Measurements from ENCODE around the gene CNTD1.

The CNTD1 gene

DNA sequence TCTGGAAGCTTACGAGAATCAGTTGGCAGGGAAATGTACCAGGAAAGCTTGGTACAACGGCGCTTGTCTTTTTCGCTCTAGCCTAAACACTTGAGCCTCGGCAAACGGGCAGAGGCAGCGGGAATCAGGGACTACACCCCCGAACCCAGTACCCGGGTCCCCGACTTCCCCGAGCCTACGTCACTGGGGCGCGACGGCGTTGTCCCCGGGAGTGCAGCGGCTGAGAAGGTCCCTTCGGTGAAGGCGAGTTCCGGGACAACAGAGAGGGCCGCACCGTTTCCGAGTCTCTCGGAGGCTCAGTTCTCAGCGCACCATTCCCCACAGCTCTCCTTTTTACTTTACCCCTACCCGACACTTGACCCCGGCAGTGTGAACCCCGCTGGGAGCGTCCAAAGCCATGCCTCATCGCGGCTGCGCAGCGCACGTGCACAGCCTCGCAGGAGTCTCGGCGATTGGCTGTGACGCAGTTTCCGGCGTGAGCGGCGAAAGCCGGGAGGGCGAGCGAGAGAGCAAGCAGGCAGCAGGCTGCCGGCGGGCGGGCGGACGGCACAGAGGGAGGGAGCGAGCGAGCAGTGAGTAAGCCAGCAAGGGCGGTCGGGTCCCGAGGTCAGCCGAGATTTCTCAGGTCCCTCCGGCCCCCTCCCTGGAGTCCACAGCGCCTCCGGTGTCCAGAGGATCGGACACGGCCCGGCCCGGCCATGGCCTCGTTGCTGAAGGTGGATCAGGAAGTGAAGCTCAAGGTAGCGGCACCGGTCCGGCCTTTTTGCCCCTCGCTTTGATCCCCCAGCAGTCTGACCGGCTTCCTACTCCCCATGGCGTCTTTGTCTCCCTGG lies 34.5 kb downstream of the CNTD1 start, which contains the start of gene PSME3 (continued):
- TF ChIP-seq ZNF146 (tag by site-specific recombination; IDR thresholded peaks at IDR 0.05), result no peak
- TF ChIP-seq ZNF391 (tag by site-specific recombination; IDR thresholded peaks at IDR 0.05; ENCODE audit: borderline replicate concordance, low read depth), result peak; percentile 23; the same call in 1 of the 2 replicates
- no peak for TF ChIP-seq ZNF626 (tag by site-specific recombination; IDR thresholded peaks at IDR 0.05)
- 0 out of 2 replicates have a peak, but pooled peaks have one; percentile 49 for TF ChIP-seq PRDM1 (tag by site-specific recombination; IDR thresholded peaks at IDR 0.05)
- TF ChIP-seq ZNF670 (tag by site-specific recombination; IDR thresholded peaks at IDR 0.05; ENCODE audit: low read depth), result no peak
- TF ChIP-seq YY2 (tag by site-specific recombination; IDR thresholded peaks at IDR 0.05), result no peak; the same call in none of the 2 replicates
- TF ChIP-seq, protein P1, sequence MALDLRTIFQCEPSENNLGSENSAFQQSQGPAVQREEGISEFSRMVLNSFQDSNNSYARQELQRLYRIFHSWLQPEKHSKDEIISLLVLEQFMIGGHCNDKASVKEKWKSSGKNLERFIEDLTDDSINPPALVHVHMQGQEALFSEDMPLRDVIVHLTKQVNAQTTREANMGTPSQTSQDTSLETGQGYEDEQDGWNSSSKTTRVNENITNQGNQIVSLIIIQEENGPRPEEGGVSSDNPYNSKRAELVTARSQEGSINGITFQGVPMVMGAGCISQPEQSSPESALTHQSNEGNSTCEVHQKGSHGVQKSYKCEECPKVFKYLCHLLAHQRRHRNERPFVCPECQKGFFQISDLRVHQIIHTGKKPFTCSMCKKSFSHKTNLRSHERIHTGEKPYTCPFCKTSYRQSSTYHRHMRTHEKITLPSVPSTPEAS (tag by site-specific recombination; IDR thresholded peaks at IDR 0.05), result peak; percentile 89
- no peak for TF ChIP-seq ZNF426 (tag by site-specific recombination; IDR thresholded peaks at IDR 0.05)

DNA sequence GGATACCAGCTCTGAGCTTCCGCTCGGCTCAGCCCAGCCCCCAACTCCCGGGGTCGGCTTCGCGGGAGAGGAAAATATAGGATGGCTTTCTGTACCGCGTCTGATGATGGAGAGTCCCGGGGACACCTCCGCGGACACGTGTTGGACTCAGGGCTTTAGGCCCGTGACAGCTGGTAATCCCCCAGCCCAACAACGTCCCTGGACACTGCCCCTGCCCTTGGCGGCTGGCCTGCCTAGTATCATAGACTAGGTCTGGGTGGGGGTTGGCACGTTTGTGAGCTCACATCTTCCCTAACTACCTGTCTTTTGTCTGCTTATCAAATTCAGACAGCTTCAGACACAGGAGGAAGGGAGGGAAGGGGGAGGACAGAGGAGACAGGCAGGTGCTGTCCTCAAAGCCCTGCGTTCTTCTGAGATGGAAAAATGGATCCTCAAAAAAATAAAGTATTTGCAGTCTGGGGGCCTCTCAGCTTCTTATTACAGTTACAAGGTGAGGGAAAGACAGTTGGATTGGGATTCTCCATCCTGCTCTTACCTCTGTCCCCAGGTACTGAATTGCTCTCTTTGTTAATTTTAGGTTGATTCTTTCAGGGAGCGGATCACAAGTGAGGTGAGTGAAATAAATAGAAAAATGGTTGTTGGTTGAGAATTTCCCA lies 35.2 kb downstream of the CNTD1 start:
- H3K4me1 ChIP-seq (ENCODE audit: control insufficient read depth, insufficient read depth, low read length), result peaks cover 5% of the 10 kb centered on the region
- POLR2A ChIA-PET, result interaction anchor here (0.6 to 3.3 kb wide), 16 partner anchors 9 to 603 kb away, joined by 3 to 35 read pairs (median 4); partner anchors contain the start of genes AOC2, BECN1, CCR10 and PSMC3IP
- H3K36me3 ChIP-seq (ENCODE audit: control insufficient read depth in 2 of 2, insufficient read depth in 1 of 2, low read length in 2 of 2), result peaks cover 43% of the 10 kb centered on the region in 2 experiments
- no peaks in the 10 kb centered on the region for H3K9me3 ChIP-seq (ENCODE audit: control insufficient read depth, insufficient read depth, low read depth, low read length)
- CTCF ChIA-PET, result interaction anchor here (0.5 to 6.4 kb wide), 10 partner anchors 9 to 504 kb away, joined by 3 to 52 read pairs (median 4); partner anchors contain the start of genes AOC2 and BECN1
- H3K27ac ChIP-seq (ENCODE audit: extremely low read depth, low read depth, low read length), result peak overlapping the region; percentile 83
- 0 out of 2 replicates have a peak, but pooled peaks have one; percentile 9 for TF ChIP-seq YY1 (tag by site-specific recombination; IDR thresholded peaks at IDR 0.05)
- peak; percentile 74 for TF ChIP-seq SCRT2 (tag by site-specific recombination; IDR thresholded peaks at IDR 0.05)
- TF ChIP-seq, protein P2, sequence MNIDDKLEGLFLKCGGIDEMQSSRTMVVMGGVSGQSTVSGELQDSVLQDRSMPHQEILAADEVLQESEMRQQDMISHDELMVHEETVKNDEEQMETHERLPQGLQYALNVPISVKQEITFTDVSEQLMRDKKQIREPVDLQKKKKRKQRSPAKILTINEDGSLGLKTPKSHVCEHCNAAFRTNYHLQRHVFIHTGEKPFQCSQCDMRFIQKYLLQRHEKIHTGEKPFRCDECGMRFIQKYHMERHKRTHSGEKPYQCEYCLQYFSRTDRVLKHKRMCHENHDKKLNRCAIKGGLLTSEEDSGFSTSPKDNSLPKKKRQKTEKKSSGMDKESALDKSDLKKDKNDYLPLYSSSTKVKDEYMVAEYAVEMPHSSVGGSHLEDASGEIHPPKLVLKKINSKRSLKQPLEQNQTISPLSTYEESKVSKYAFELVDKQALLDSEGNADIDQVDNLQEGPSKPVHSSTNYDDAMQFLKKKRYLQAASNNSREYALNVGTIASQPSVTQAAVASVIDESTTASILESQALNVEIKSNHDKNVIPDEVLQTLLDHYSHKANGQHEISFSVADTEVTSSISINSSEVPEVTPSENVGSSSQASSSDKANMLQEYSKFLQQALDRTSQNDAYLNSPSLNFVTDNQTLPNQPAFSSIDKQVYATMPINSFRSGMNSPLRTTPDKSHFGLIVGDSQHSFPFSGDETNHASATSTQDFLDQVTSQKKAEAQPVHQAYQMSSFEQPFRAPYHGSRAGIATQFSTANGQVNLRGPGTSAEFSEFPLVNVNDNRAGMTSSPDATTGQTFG (tag by site-specific recombination; IDR thresholded peaks at IDR 0.05; ENCODE audit: borderline replicate concordance), result no peak
- no peak for TF ChIP-seq ZBTB8A (tag by site-specific recombination; IDR thresholded peaks at IDR 0.05)
- TF ChIP-seq, protein P3, sequence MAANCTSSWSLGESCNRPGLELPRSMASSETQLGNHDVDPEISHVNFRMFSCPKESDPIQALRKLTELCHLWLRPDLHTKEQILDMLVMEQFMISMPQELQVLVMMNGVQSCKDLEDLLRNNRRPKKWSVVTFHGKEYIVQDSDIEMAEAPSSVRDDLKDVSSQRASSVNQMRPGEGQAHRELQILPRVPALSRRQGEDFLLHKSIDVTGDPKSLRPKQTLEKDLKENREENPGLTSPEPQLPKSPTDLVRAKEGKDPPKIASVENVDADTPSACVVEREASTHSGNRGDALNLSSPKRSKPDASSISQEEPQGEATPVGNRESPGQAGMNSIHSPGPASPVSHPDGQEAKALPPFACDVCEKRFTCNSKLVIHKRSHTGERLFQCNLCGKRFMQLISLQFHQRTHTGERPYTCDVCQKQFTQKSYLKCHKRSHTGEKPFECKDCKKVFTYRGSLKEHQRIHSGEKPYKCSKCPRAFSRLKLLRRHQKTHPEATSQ (tag by site-specific recombination; IDR thresholded peaks at IDR 0.05), result no peak
- H3K4me3 ChIP-seq (ENCODE audit: low read depth, low read length), result peak overlapping the region; percentile 86

DNA sequence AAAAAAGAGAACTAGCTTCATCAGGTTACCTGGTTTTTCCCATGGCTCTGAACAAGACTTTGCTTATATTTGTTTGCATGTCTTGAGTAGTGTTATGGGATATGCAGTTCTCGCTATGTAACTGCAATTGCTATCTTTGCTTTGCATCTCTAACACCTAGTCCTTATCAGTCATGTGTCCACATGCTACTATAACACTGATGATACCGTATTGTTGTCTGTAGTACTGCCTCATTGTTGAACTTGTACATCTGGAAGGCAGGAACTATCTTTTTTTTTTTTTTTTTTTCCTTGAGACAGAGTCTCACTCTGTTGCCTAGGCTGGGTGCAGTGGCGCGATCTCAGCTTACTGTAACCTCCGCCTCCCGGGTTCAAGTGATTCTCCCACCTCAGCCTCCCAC lies 37.1 kb downstream of the CNTD1 start:
- Histone ChIP-seq H3K4me1 (ENCODE audit: control insufficient read depth, insufficient read depth, low read length) (peaks cover 5% of the 10 kb centered on the region), H3K36me3 (ENCODE audit: control insufficient read depth in 2 of 2, insufficient read depth in 1 of 2, low read length in 2 of 2) (peaks cover 59 to 61% of the 10 kb centered on the region in 2 experiments), H3K9me3 (ENCODE audit: control insufficient read depth, insufficient read depth, low read depth, low read length) (no peaks in the 10 kb centered on the region), H3K27ac (ENCODE audit: extremely low read depth, low read depth, low read length) (no peak overlapping the region), H3K4me3 (ENCODE audit: low read depth, low read length) (no peak overlapping the region)
- ChIA-PET CTCF (interaction anchor here (0.6 to 6.4 kb wide), 6 partner anchors 7 to 257 kb away, joined by 3 to 52 read pairs (median 4); partner anchors contain the start of genes AOC2, BECN1, RETREG3 and TUBG1), POLR2A (interaction anchor here (0.9 to 3.3 kb wide), 4 partner anchors 11 to 163 kb away, joined by 3 to 16 read pairs (median 4); partner anchors contain the start of genes BECN1 and RPL27)
- no peak for TF ChIP-seq KLF16 (tag by site-specific recombination; IDR thresholded peaks at IDR 0.05)
- no peak for TF ChIP-seq HOXD13 (CRISPR knock-in tag; IDR thresholded peaks at IDR 0.05; ENCODE audit: borderline replicate concordance)
- TF ChIP-seq, protein P4, sequence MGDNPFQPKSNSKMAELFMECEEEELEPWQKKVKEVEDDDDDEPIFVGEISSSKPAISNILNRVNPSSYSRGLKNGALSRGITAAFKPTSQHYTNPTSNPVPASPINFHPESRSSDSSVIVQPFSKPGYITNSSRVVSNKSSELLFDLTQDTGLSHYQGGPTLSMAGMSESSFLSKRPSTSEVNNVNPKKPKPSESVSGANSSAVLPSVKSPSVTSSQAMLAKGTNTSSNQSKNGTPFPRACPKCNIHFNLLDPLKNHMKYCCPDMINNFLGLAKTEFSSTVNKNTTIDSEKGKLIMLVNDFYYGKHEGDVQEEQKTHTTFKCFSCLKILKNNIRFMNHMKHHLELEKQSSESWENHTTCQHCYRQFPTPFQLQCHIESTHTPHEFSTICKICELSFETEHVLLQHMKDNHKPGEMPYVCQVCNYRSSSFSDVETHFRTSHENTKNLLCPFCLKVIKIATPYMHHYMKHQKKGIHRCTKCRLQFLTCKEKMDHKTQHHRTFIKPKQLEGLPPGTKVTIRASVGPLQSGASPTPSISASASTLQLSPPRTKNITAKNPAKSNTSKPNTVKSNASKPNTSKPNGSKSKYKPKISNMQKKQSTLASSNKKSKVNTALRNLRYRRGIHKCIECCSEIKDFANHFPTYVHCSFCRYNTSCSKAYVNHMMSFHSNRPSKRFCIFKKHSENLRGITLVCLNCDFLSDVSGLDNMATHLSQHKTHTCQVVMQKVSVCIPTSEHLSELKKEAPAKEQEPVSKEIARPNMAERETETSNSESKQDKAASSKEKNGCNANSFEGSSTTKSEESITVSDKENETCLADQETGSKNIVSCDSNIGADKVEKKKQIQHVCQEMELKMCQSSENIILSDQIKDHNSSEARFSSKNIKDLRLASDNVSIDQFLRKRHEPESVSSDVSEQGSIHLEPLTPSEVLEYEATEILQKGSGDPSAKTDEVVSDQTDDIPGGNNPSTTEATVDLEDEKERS (tag by site-specific recombination; IDR thresholded peaks at IDR 0.05), result 0 out of 2 replicates have a peak, but pooled peaks have one; percentile 15
- TF ChIP-seq, protein P5, sequence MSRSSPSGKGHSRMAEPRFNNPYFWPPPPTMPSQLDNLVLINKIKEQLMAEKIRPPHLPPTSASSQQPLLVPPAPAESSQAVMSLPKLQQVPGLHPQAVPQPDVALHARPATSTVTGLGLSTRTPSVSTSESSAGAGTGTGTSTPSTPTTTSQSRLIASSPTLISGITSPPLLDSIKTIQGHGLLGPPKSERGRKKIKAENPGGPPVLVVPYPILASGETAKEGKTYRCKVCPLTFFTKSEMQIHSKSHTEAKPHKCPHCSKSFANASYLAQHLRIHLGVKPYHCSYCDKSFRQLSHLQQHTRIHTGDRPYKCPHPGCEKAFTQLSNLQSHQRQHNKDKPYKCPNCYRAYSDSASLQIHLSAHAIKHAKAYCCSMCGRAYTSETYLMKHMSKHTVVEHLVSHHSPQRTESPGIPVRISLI (tag by site-specific recombination; IDR thresholded peaks at IDR 0.05), result peak; percentile 65; the same call in 1 of the 2 replicates
- 0 out of 2 replicates have a peak, but pooled peaks have one; percentile 15 for TF ChIP-seq ZNF10 (tag by site-specific recombination; IDR thresholded peaks at IDR 0.05)
